Measurements from ENCODE around the gene ICE1.
"Not testable (repeated sequence)": the region's sequence is repeated elsewhere in the genome, so short reads cannot be mapped to it uniquely, and the experiment has no call there.

DNA sequence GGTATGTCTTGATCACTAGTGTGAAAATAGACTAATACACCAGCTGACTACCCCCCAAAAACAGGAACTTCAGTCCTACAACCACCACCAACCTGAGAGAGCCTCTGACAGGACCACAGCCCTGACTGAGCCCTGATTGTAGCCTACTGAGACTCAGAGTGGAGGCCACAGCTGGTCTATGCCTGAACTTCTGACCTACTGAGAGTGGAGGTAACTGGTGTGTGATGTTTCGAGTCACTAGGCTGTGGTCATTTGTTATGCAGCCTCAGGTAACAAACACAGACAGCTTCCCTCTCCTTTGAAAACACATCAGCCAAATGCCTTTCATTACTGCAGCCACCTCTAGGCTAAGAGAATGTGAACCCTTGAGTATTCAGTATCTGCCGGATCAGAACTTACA is 30.0 kb upstream of the ICE1 start:
- not testable (repeated sequence) for TF ChIP-seq EZH2 (IDR thresholded peaks at IDR 0.05); FOXP2 (optimal IDR thresholded peaks at IDR 0.05; ENCODE audit: control extremely low read depth, extremely low read length, insufficient read depth)

Measured in SK-N-MC (cell line).